WI38 (cell line): Measurements from ENCODE around the gene MARVELD2.

Source experiments
- H3K4me3 ChIP-seq: 2 replicates; pipeline ENCODE4 v1.5.1; 2011; ENCODE audit warnings: low read depth, mild to moderate bottlenecking, control low read depth, low read length
- CTCF ChIP-seq: IDR thresholded peaks from 2 replicates; pipeline ENCODE4 v1.5.1; 2012; ENCODE audit warnings: low read depth, mild to moderate bottlenecking, control low read depth, low read length

MARVELD2 gene

GRCh38 chr5:69493396-69494133 lies 78.6 kb downstream of the MARVELD2 start:
- no peak for TF ChIP-seq CTCF
- H3K4me3 ChIP-seq: peak overlapping the region; percentile 69
